ENCODE results near the gene BSDC1.

BSDC1 gene

GRCh38 chr1:32393832-32394140, 455 bp downstream of the BSDC1 start:
- no peak for DNase-seq

GRCh38 chr1:32393136-32393535, 1.1 kb downstream of the BSDC1 start:
- no peak for DNase-seq

- no peak for DNase-seq
Observed at GRCh38 chr1:32392325-32392724, 1.9 kb downstream of the BSDC1 start.

- DNase-seq, result no peak
Observed at GRCh38 chr1:32390904-32391870, 3.1 kb downstream of the BSDC1 start.

- no peak for DNase-seq
Observed at GRCh38 chr1:32388641-32389040, 5.6 kb downstream of the BSDC1 start.

- no peak for DNase-seq
Observed at GRCh38 chr1:32386676-32387392, 7.4 kb downstream of the BSDC1 start.

- DNase-seq, result peak; percentile 79
Observed at GRCh38 chr1:32380057-32380456, 14.2 kb downstream of the BSDC1 start.

- no peak for DNase-seq
Observed at GRCh38 chr1:32377541-32378220, 16.6 kb downstream of the BSDC1 start.

GRCh38 chr1:32376199-32376598, 18.0 kb downstream of the BSDC1 start:
- DNase-seq, result no peak

- DNase-seq, result peak; percentile 6
Observed at GRCh38 chr1:32373996-32374592, 20.1 kb downstream of the BSDC1 start.

GRCh38 chr1:32372149-32372756, 22.0 kb downstream of the BSDC1 start:
- peak; percentile 85 for DNase-seq

- DNase-seq, result no peak
Observed at GRCh38 chr1:32367912-32368635, 26.2 kb downstream of the BSDC1 start.

- no peak for DNase-seq
Observed at GRCh38 chr1:32365445-32365844, 28.8 kb downstream of the BSDC1 start.

GRCh38 chr1:32364836-32365235, 29.4 kb downstream of the BSDC1 start:
- no peak for DNase-seq

- DNase-seq, result no peak
Observed at GRCh38 chr1:32363713-32364112, 30.5 kb downstream of the BSDC1 start.

GRCh38 chr1:32362474-32363313, 31.5 kb downstream of the BSDC1 start, which contains the start of the genes FAM229A and TSSK3:
TSS of gene FAM229A (minus strand) at chr1:32362485. CDS start at chr1:32362091, 394 bp downstream.
TSS of gene TSSK3 (plus strand) at chr1:32362539. CDS start at chr1:32362702, 163 bp downstream.
- no peak for DNase-seq

- no peak for DNase-seq
Observed at GRCh38 chr1:32361674-32362473, 32.4 kb downstream of the BSDC1 start.

GRCh38 chr1:32361308-32361673, 33.0 kb downstream of the BSDC1 start:
- DNase-seq, result no peak

- DNase-seq, result no peak
Observed at GRCh38 chr1:32358435-32358834, 35.8 kb downstream of the BSDC1 start.

GRCh38 chr1:32357614-32358013, 36.6 kb downstream of the BSDC1 start:
- DNase-seq, result no peak

Data from MV-4-11 (cell line).